Measurements from ENCODE around the gene SOX15. TPM values are rescaled to one million over a fixed set of nuclear protein-coding genes. Genes with fewer than 3 reads are reported as not detected.

Gene SOX15
- total and polyA plus RNA-seq, 11 donors: 0.32 to 8.0 (median 1.2) TPM; not detected in 1

GRCh38 chr17:7561028-7561575, 28.8 kb downstream of the SOX15 start:
- Histone ChIP-seq H3K4me3 (peak overlapping the region; percentile 58 to 98 (median 93)), H3K9me3 (no peaks in the 10 kb centered on the region), H3K4me1 (peaks cover 11 to 75% (median 57%) of the 10 kb centered on the region in 12 donors), H3K36me3 (peaks cover 0 to 32% (median 31%) of the 10 kb centered on the region in 9 donors), H3K27ac (peak overlapping the region; percentile 80 to 98 (median 94)), H3K27me3 (no peaks in the 10 kb centered on the region)
- TF ChIP-seq POLR2A (IDR thresholded peaks at IDR 0.05): no peak
- TF ChIP-seq CTCF (IDR thresholded peaks at IDR 0.05): peak; percentile 78 to 90 (median 86)
- DNase-seq: peak; percentile 90 to 94 (median 92)
- peak; percentile 67 to 80 (median 77) for ATAC-seq
- 0 to 1% (median 1%) methylated on average over 27 to 32 of the region's 32 CpGs for whole genome bisulfite sequencing, 4 donors
- intact Hi-C loops (cut with DNase I): loop anchor here (1.0 to 10.0 kb wide), 12 partner anchors 11 to 209 kb away; partner anchors contain the start of genes KCTD11 (in 3 of the 10), FGF11 (in 2 of the 10), TMEM102 (in 2 of the 10) and TMEM95 (in 2 of the 10)

GRCh38 chr17:7560172-7561027, 29.5 kb downstream of the SOX15 start:
- no peak for TF ChIP-seq POLR2A (IDR thresholded peaks at IDR 0.05)
- peak in 10 of 12 donors; percentile 25 to 66 (median 42) for TF ChIP-seq CTCF (IDR thresholded peaks at IDR 0.05)
- H3K27ac ChIP-seq: peak overlapping the region in 11 of 12 donors; percentile 90 to 98 (median 94)
- DNase-seq (peak in 4 of 5 donors; percentile 59 to 76 (median 74)), ATAC-seq (peak; percentile 21 to 45 (median 38))
- peak overlapping the region in 10 of 12 donors; percentile 58 to 98 (median 93) for H3K4me3 ChIP-seq
- peaks cover 11 to 75% (median 57%) of the 10 kb centered on the region in 12 donors for H3K4me1 ChIP-seq
- intact Hi-C loops (cut with DNase I): loop anchor here (1.0 to 10.0 kb wide), 12 partner anchors 12 to 208 kb away; partner anchors contain the start of genes KCTD11 (in 3 of the 10), FGF11 (in 2 of the 10), TMEM102 (in 2 of the 10) and TMEM95 (in 2 of the 10)
- H3K27me3 ChIP-seq: no peaks in the 10 kb centered on the region
- 29 to 39% (median 38%) methylated on average over 22 of the region's 22 CpGs for WGBS, 4 donors
- no peaks in the 10 kb centered on the region for H3K9me3 ChIP-seq
- H3K36me3 ChIP-seq: peaks cover 0 to 25% (median 24%) of the 10 kb centered on the region in 9 donors

- Histone ChIP-seq H3K27me3 (no peaks in the 10 kb centered on the region), H3K9me3 (no peaks in the 10 kb centered on the region), H3K36me3 (peaks cover 0 to 17% (median 15%) of the 10 kb centered on the region in 9 donors), H3K4me3 (peak overlapping the region in 10 of 12 donors; percentile 29 to 98 (median 93)), H3K27ac (peak overlapping the region; percentile 86 to 98 (median 94)), H3K4me1 (peaks cover 11 to 72% (median 57%) of the 10 kb centered on the region in 12 donors)
- TF ChIP-seq POLR2A (IDR thresholded peaks at IDR 0.05) (no peak), CTCF (IDR thresholded peaks at IDR 0.05) (no peak)
- DNase-seq: no peak
- no peak for ATAC-seq
- intact Hi-C loops (cut with DNase I): loop anchor here (2.0 to 10.0 kb wide), 11 partner anchors 37 to 207 kb away; partner anchors contain the start of genes KCTD11 (in 5 of the 10), TMEM95 (in 4 of the 10), FGF11 (in 2 of the 10) and TMEM102 (in 2 of the 10)
- WGBS, 4 donors: 75 to 82% (median 81%) methylated on average over 18 of the region's 18 CpGs
Measured at GRCh38 chr17:7559320-7560171, 30.3 kb downstream of the SOX15 start.
